ENCODE measurements around the gene NOS3. TPM values are rescaled to one million over a fixed set of nuclear protein-coding genes. Genes with fewer than 3 reads are reported as not detected.

The NOS3 gene
- total and polyA plus RNA-seq, 3 experiments from 2014 or later = 5.2 to 10.6 (median 9.9) TPM

GRCh38 chr7:150993511-150993910, 2.7 kb downstream of the NOS3 start:
- Histone ChIP-seq H3K27me3 (ENCODE audit: insufficient read depth, low read length, poor library complexity, severe bottlenecking) (no peaks in the 10 kb centered on the region), H3K9me3 (ENCODE audit: low read length) (peaks cover 12% of the 10 kb centered on the region), H3K4me1 (ENCODE audit: insufficient read depth, low read length) (peaks cover 42% of the 10 kb centered on the region), H3K27ac (ENCODE audit: low read depth, low read length) (no peak overlapping the region), H3K36me3 (ENCODE audit: insufficient read depth, low read length) (no peaks in the 10 kb centered on the region), H3K4me3 (ENCODE audit: low read length) (no peak overlapping the region)
- ChIA-PET POLR2A (no interaction called here), CTCF (interaction anchor here (1.3 to 2.3 kb wide), 8 partner anchors 9 to 31 kb away, joined by 3 to 13 read pairs (median 8); no protein-coding TSS in a partner anchor)
- Mint-ChIP-seq H3K36me3 (peaks cover 0 to 15% (median 0%) of the 10 kb centered on the region in 3 donors), H3K4me1 (peaks cover 20 to 31% (median 21%) of the 10 kb centered on the region in 3 donors), H3K9me3 (peaks cover 6 to 19% (median 14%) of the 10 kb centered on the region in 5 donors), H3K27me3 (peaks cover 4 to 14% of the 10 kb centered on the region in 2 donors), H3K27ac (no peak overlapping the region), H3K4me3 (no peak overlapping the region)
- DNase-seq = no peak

GRCh38 chr7:150994141-150994837, 3.5 kb downstream of the NOS3 start:
- ChIA-PET POLR2A (interaction anchor here (0.8 kb wide), 1 partner anchor 15 kb away, joined by 3 read pairs; no protein-coding TSS in a partner anchor), CTCF (interaction anchor here (0.8 to 2.3 kb wide), 10 partner anchors 9 to 118 kb away, joined by 3 to 13 read pairs (median 6); no protein-coding TSS in a partner anchor)
- H3K9me3 Mint-ChIP-seq = peaks cover 7 to 19% (median 14%) of the 10 kb centered on the region in 5 donors
- Histone ChIP-seq H3K27me3 (ENCODE audit: insufficient read depth, low read length, poor library complexity, severe bottlenecking) (no peaks in the 10 kb centered on the region), H3K4me1 (ENCODE audit: insufficient read depth, low read length) (peaks cover 44% of the 10 kb centered on the region), H3K9me3 (ENCODE audit: low read length) (peaks cover 12% of the 10 kb centered on the region), H3K27ac (ENCODE audit: low read depth, low read length) (peak overlapping the region; percentile 69), H3K4me3 (ENCODE audit: low read length) (peak overlapping the region; percentile 5), H3K36me3 (ENCODE audit: insufficient read depth, low read length) (no peaks in the 10 kb centered on the region)
- H3K4me1 Mint-ChIP-seq = peaks cover 19 to 29% (median 20%) of the 10 kb centered on the region in 3 donors
- H3K27me3 Mint-ChIP-seq = peaks cover 4 to 12% of the 10 kb centered on the region in 2 donors
- peak overlapping the region in 2 of 8 donors; percentile 17 to 76 for H3K27ac Mint-ChIP-seq
- peaks cover 0 to 15% (median 0%) of the 10 kb centered on the region in 3 donors for H3K36me3 Mint-ChIP-seq
- no peak overlapping the region for H3K4me3 Mint-ChIP-seq
- DNase-seq = no peak

- Histone ChIP-seq H3K4me3 (ENCODE audit: low read length) (peak overlapping the region; percentile 5), H3K36me3 (ENCODE audit: insufficient read depth, low read length) (no peaks in the 10 kb centered on the region), H3K9me3 (ENCODE audit: low read length) (peaks cover 9% of the 10 kb centered on the region), H3K4me1 (ENCODE audit: insufficient read depth, low read length) (peaks cover 51% of the 10 kb centered on the region), H3K27me3 (ENCODE audit: insufficient read depth, low read length, poor library complexity, severe bottlenecking) (no peaks in the 10 kb centered on the region), H3K27ac (ENCODE audit: low read depth, low read length) (no peak overlapping the region)
- Mint-ChIP-seq H3K9me3 (peaks cover 7 to 14% (median 11%) of the 10 kb centered on the region in 5 donors), H3K27me3 (peaks cover 4 to 10% of the 10 kb centered on the region in 2 donors), H3K27ac (no peak overlapping the region), H3K4me3 (no peak overlapping the region), H3K4me1 (peaks cover 18 to 32% (median 21%) of the 10 kb centered on the region in 3 donors), H3K36me3 (peaks cover 0 to 14% (median 0%) of the 10 kb centered on the region in 3 donors)
- DNase-seq = no peak
- ChIA-PET CTCF (interaction anchor here (0.8 to 2.3 kb wide), 10 partner anchors 10 to 117 kb away, joined by 3 to 13 read pairs (median 6); no protein-coding TSS in a partner anchor), POLR2A (interaction anchor here (0.8 kb wide), 1 partner anchor 15 kb away, joined by 3 read pairs; no protein-coding TSS in a partner anchor)
These were observed 4.2 kb downstream of the NOS3 start for GRCh38 chr7:150994838-150995510.

- Histone ChIP-seq H3K4me1 (ENCODE audit: insufficient read depth, low read length) (peaks cover 55% of the 10 kb centered on the region), H3K27me3 (ENCODE audit: insufficient read depth, low read length, poor library complexity, severe bottlenecking) (no peaks in the 10 kb centered on the region), H3K36me3 (ENCODE audit: insufficient read depth, low read length) (no peaks in the 10 kb centered on the region), H3K4me3 (ENCODE audit: low read length) (no peak overlapping the region), H3K27ac (ENCODE audit: low read depth, low read length) (no peak overlapping the region), H3K9me3 (ENCODE audit: low read length) (no peaks in the 10 kb centered on the region)
- DNase-seq = no peak
- Mint-ChIP-seq H3K9me3 (peaks cover 0 to 4% (median 0%) of the 10 kb centered on the region in 5 donors), H3K4me1 (peaks cover 26 to 37% (median 31%) of the 10 kb centered on the region in 3 donors), H3K4me3 (no peak overlapping the region), H3K27me3 (peaks cover 4 to 5% of the 10 kb centered on the region in 2 donors), H3K27ac (no peak overlapping the region), H3K36me3 (no peaks in the 10 kb centered on the region)
- POLR2A ChIA-PET = no interaction called here
- CTCF ChIA-PET = interaction anchor here (0.7 to 2.2 kb wide), 3 partner anchors 7 to 12 kb away, joined by 3 to 8 read pairs (median 5); no protein-coding TSS in a partner anchor
These were observed 5.7 kb downstream of the NOS3 start for GRCh38 chr7:150996376-150997074.

GRCh38 chr7:150997075-150997511, 6.3 kb downstream of the NOS3 start:
- no peak overlapping the region for H3K27ac Mint-ChIP-seq
- H3K4me3 Mint-ChIP-seq = no peak overlapping the region
- H3K4me1 Mint-ChIP-seq = peaks cover 26 to 37% (median 31%) of the 10 kb centered on the region in 3 donors
- Histone ChIP-seq H3K9me3 (ENCODE audit: low read length) (no peaks in the 10 kb centered on the region), H3K27me3 (ENCODE audit: insufficient read depth, low read length, poor library complexity, severe bottlenecking) (no peaks in the 10 kb centered on the region), H3K4me1 (ENCODE audit: insufficient read depth, low read length) (peaks cover 55% of the 10 kb centered on the region), H3K36me3 (ENCODE audit: insufficient read depth, low read length) (no peaks in the 10 kb centered on the region), H3K4me3 (ENCODE audit: low read length) (no peak overlapping the region), H3K27ac (ENCODE audit: low read depth, low read length) (no peak overlapping the region)
- H3K36me3 Mint-ChIP-seq = no peaks in the 10 kb centered on the region
- DNase-seq = no peak
- peaks cover 0 to 4% (median 0%) of the 10 kb centered on the region in 5 donors for H3K9me3 Mint-ChIP-seq
- peaks cover 4 to 5% of the 10 kb centered on the region in 2 donors for H3K27me3 Mint-ChIP-seq
- POLR2A ChIA-PET = no interaction called here
- CTCF ChIA-PET = interaction anchor here (0.7 to 2.2 kb wide), 3 partner anchors 8 to 11 kb away, joined by 3 to 8 read pairs (median 5); no protein-coding TSS in a partner anchor

GRCh38 chr7:150997817-150998216, 7.0 kb downstream of the NOS3 start:
- CTCF ChIA-PET = interaction anchor here (1.3 to 2.2 kb wide), 2 partner anchors 9 to 12 kb away, joined by 5 to 8 read pairs; no protein-coding TSS in a partner anchor
- H3K4me1 ChIP-seq (ENCODE audit: insufficient read depth, low read length) = peaks cover 55% of the 10 kb centered on the region
- H3K4me3 Mint-ChIP-seq = no peak overlapping the region
- no peak overlapping the region for H3K4me3 ChIP-seq (ENCODE audit: low read length)
- H3K9me3 ChIP-seq (ENCODE audit: low read length) = no peaks in the 10 kb centered on the region
- DNase-seq = no peak
- H3K36me3 Mint-ChIP-seq = no peaks in the 10 kb centered on the region
- POLR2A ChIA-PET = interaction anchor here (1.5 kb wide), 1 partner anchor 12 kb away, joined by 4 read pairs; no protein-coding TSS in a partner anchor
- H3K9me3 Mint-ChIP-seq = peaks cover 0 to 4% (median 0%) of the 10 kb centered on the region in 5 donors
- H3K27me3 Mint-ChIP-seq = peaks cover 4 to 5% of the 10 kb centered on the region in 2 donors
- no peaks in the 10 kb centered on the region for H3K27me3 ChIP-seq (ENCODE audit: insufficient read depth, low read length, poor library complexity, severe bottlenecking)
- H3K4me1 Mint-ChIP-seq = peaks cover 26 to 37% (median 31%) of the 10 kb centered on the region in 3 donors
- no peaks in the 10 kb centered on the region for H3K36me3 ChIP-seq (ENCODE audit: insufficient read depth, low read length)
- no peak overlapping the region for H3K27ac Mint-ChIP-seq
- H3K27ac ChIP-seq (ENCODE audit: low read depth, low read length) = no peak overlapping the region

GRCh38 chr7:150998341-150998740, 7.5 kb downstream of the NOS3 start:
- no peaks in the 10 kb centered on the region for H3K36me3 ChIP-seq (ENCODE audit: insufficient read depth, low read length)
- H3K9me3 ChIP-seq (ENCODE audit: low read length) = no peaks in the 10 kb centered on the region
- Mint-ChIP-seq H3K9me3 (peaks cover 0 to 4% (median 0%) of the 10 kb centered on the region in 5 donors), H3K27me3 (peaks cover 4 to 5% of the 10 kb centered on the region in 2 donors), H3K4me1 (peaks cover 26 to 37% (median 31%) of the 10 kb centered on the region in 3 donors), H3K36me3 (no peaks in the 10 kb centered on the region), H3K4me3 (no peak overlapping the region), H3K27ac (peak overlapping the region in 2 of 8 donors; percentile 55 to 79)
- no peak overlapping the region for H3K4me3 ChIP-seq (ENCODE audit: low read length)
- ChIA-PET POLR2A (interaction anchor here (1.5 kb wide), 1 partner anchor 11 kb away, joined by 4 read pairs; no protein-coding TSS in a partner anchor), CTCF (interaction anchor here (2.2 kb wide), 1 partner anchor 13 kb away, joined by 8 read pairs; no protein-coding TSS in a partner anchor)
- H3K4me1 ChIP-seq (ENCODE audit: insufficient read depth, low read length) = peaks cover 55% of the 10 kb centered on the region
- H3K27ac ChIP-seq (ENCODE audit: low read depth, low read length) = no peak overlapping the region
- no peak for DNase-seq
- H3K27me3 ChIP-seq (ENCODE audit: insufficient read depth, low read length, poor library complexity, severe bottlenecking) = no peaks in the 10 kb centered on the region

Measured in CD8-positive, alpha-beta memory T cell (primary cell).